Transverse colon (tissue), 4 donors: ENCODE measurements around the gene USP28.

Experiments
- CTCF ChIP-seq, 5 experiments: fragments of 200-600 bp in 3 of 5; fragments of 450-650 bp in 2 of 5; sonication (generic) in 3 of 5; IDR thresholded peaks; 1 replicate in 2 of 5; 2 replicates in 3 of 5; pipeline ENCODE4 v1.5.1; 2016 to 2017; ENCODE audit warnings: antibody characterized with exemption in 5 of 5, inconsistent platforms in 3 of 5, mild to moderate bottlenecking in 2 of 5, moderate library complexity in 1 of 5
- POLR2A ChIP-seq: fragments of 450-650 bp; IDR thresholded peaks from one replicate; pipeline ENCODE4 v1.6.1; 2016; ENCODE audit warnings: antibody characterized with exemption, mild to moderate bottlenecking, moderate library complexity
- POLR2AphosphoS5 ChIP-seq, 3 donors: sonication (generic); formaldehyde crosslinking; IDR thresholded peaks; one replicate each; pipeline ENCODE4 v1.6.1; 2016; ENCODE audit warnings: antibody characterized with exemption in 3 of 3

DNA sequence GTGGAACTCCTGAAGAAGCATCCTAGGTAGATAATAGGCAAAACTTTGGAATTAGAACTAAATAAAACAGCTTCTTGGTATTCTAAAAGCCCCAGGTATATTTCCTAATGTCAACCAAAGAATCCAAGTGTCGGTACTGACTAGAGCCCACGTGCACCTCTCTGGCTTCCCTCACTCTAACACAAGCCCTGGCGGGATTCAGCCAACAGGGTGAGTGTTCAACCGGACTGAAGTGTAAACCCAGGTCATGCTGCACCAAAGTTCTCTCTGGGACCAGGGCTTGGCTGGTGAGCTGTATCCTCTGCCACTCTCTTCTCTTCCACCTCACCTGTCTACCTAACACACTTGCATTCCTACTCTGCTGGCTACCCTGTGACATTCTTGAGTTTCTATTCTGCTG lies 40.1 kb downstream of the USP28 start:
- TF ChIP-seq CTCF (IDR thresholded peaks at IDR 0.05): no peak
- no peak for TF ChIP-seq POLR2A
- no peak for TF ChIP-seq POLR2AphosphoS5 (IDR thresholded peaks at IDR 0.05)
